ENCODE measurements around the gene FOXC2. TPM values are rescaled to one million over a fixed set of nuclear protein-coding genes. Genes with fewer than 3 reads are reported as not detected.

FOXC2 gene
- total and polyA plus RNA-seq, 9 of the 15 experiments (the other 6 are each of a cell fraction or from before 2014, with no cell fraction given): 0.01 to 0.11 (median 0.10) TPM; not detected in 5

GRCh38 chr16:86565181-86565631 is 1.4 kb upstream of the FOXC2 start (continued):
- TF ChIP-seq CLOCK (CRISPR knock-in tag; IDR thresholded peaks at IDR 0.05; ENCODE audit: borderline replicate concordance): no peak
- TF ChIP-seq CBX3 (IDR thresholded peaks at IDR 0.05; ENCODE audit: borderline replicate concordance in 1 of 2, low read length in 2 of 2): no peak

- intact Hi-C loops (cut with micrococcal nuclease): loop anchor here (10.0 kb wide), 1 partner anchor 629 kb away; no protein-coding TSS in a partner anchor
- peaks cover 0 to 8% of the 10 kb centered on the region in 2 experiments; a peak in 1 of 5 replicates for H3K4me1 ChIP-seq (replicated peaks in 1 of 2; ENCODE audit: control insufficient read depth in 2 of 2, insufficient read depth in 2 of 2, low read length in 2 of 2)
- no peaks in the 10 kb centered on the region for H3K79me2 ChIP-seq (ENCODE audit: control insufficient read depth, insufficient read depth, low read length)
- DNase-seq (ENCODE audit: extremely low read depth in 1 of 4, low spot score in 3 of 4) (no peak), FAIRE-seq (no peak), ATAC-seq (no peak)
- 30% methylated on average over 52 of the region's 53 CpGs for WGBS (ENCODE audit: insufficient coverage, low coverage, missing lambda C conversion rate)
- POLR2A ChIA-PET: interaction anchor here (0.6 kb wide), 1 partner anchor 12 kb away, joined by 3 read pairs; the partner anchor contains the start of gene FOXL1
- no peak overlapping the region for H3K27ac ChIP-seq (ENCODE audit: extremely low read depth, low read depth, low read length)
- H3K4me3 ChIP-seq: no peak overlapping the region
- BruUV-seq (replicated peaks): no TSS peak
- H3K9me3 ChIP-seq (replicated peaks; ENCODE audit: control insufficient read depth, insufficient read depth, low read depth, low read length): no peaks in the 10 kb centered on the region
- no peak overlapping the region for H3K4me2 ChIP-seq (ENCODE audit: insufficient read depth, low read length)
- CTCF ChIA-PET (ENCODE audit: low intra/inter-chr PET ratio): interaction anchor here (3.1 kb wide), 1 partner anchor 496 kb away, joined by 76 read pairs; no protein-coding TSS in a partner anchor
- no peaks in the 10 kb centered on the region for H3K9me1 ChIP-seq (ENCODE audit: control insufficient read depth, insufficient read depth, low read length)
- H3K27me3 ChIP-seq (ENCODE audit: control insufficient read depth in 2 of 2, insufficient read depth in 2 of 2, low read length in 2 of 2): peaks cover 25 to 39% of the 10 kb centered on the region in 2 experiments
- H3K36me3 ChIP-seq (ENCODE audit: control insufficient read depth, insufficient read depth, low read length): no peaks in the 10 kb centered on the region
- no peak overlapping the region for H3K9ac ChIP-seq (ENCODE audit: insufficient read depth in 1 of 2, low read depth in 2 of 2, low read length in 2 of 2)
- no peak overlapping the region for H2AFZ ChIP-seq (ENCODE audit: low read depth, low read length)
- peaks cover 2% of the 10 kb centered on the region; the same call in 1 of the 2 replicates for H4K20me1 ChIP-seq (replicated peaks; ENCODE audit: control insufficient read depth, insufficient read depth, low read length)
- in situ Hi-C loops (cut with MboI): loop anchor here (5.0 to 25.0 kb wide), 3 partner anchors 491 to 1071 kb away; no protein-coding TSS in a partner anchor
- TF ChIP-seq TSHZ1 (CRISPR knock-in tag; IDR thresholded peaks at IDR 0.05) (no peak), GABPB1 (CRISPR knock-in tag; IDR thresholded peaks at IDR 0.05) (no peak), PHTF2 (CRISPR knock-in tag; IDR thresholded peaks at IDR 0.05) (no peak), DACH1 (IDR thresholded peaks at IDR 0.05; ENCODE audit: partially characterized antibody) (no peak), NR2F6 (CRISPR knock-in tag; IDR thresholded peaks at IDR 0.05) (no peak), MNT (conservative IDR thresholded peaks at IDR 0.05) (no peak), KLF10 (CRISPR knock-in tag; IDR thresholded peaks at IDR 0.05) (no peak), ZNF174 (CRISPR knock-in tag; IDR thresholded peaks at IDR 0.05) (no peak), CBX3 (IDR thresholded peaks at IDR 0.05; ENCODE audit: borderline replicate concordance in 1 of 2, low read length in 2 of 2) (no peak)
Measured at GRCh38 chr16:86565644-86566511, 751 bp upstream of the FOXC2 start.
